NCI-H1048 (cell line): Measurements from ENCODE around the gene ANKRD11.
"Not testable (repeated sequence)": the region's sequence is repeated elsewhere in the genome, so short reads cannot be mapped to it uniquely, and the experiment has no call there.

ENCODE experiments used
- DNase-seq: peaks from one replicate; lab custom pipeline; 2025; lab: John Stamatoyannopoulos, UW

Gene ANKRD11

DNA sequence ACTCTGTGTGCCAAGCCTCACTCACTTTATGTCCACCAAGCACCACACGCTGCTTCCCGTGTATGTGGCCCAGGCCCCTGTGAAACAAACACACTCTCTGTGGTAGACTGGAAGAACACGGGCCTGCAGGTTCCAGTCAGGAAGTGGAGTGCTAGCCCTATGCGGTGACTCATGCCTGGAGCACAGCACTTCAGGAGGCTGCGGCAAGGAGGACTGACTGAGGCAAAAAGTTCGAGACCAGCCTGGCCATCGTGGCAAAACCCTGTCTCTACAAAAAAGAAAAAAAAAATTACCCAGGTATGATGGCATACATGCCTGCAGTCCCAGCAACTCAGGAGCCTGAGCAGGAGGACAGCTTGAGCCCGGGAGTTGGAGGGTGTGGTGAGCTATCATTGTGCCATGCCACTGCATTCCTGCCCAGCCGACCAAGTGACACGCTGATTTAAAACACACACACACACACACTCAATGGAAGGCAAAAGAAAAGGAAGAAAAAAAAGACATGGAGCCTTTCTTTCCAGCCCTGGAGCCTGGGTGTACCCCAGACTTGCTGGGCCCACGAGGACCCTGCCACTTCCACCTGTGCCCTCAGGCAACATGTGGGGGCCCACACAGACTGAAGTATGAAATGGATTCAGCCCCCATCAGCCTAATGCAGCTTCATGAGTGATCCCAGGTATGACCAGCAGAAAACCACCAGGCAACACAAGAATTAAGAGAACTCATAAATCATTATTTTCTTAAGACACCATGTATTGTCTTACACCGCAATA lies 126.6 kb downstream of the ANKRD11 start:
- no peak for DNase-seq

DNA sequence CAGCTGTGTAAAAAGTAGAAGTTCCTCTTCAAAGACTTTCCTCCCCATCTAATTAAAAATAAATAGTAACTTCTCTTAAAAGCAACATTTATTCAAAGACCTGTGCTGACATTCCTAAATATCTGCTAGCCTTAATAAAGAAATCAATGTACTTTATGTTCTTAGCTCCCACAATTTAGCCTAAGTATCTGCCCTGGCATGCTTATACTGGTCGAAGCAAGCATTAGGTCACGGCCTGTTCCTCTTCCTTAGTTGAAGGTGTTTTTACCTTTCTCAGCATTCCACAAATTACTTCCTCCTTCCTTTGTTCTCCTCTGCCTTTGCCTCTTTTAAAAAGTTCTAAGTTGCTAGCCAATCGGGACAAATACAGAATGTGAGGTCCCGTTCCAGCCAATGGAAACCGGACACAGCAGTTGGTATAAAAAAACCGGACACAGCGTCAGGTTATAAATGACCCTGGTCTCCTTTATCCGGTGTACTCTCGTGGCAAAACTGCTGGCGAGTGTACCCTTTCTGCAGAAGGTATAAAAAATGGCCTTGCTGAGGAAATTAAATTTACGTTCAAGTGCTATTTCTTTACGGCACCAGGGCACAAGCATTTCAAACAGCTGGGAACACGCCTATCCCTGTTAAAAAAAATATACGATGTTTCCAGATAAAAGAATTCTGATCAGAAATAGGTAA lies 127.7 kb downstream of the ANKRD11 start:
- not testable (repeated sequence) for DNase-seq

DNA sequence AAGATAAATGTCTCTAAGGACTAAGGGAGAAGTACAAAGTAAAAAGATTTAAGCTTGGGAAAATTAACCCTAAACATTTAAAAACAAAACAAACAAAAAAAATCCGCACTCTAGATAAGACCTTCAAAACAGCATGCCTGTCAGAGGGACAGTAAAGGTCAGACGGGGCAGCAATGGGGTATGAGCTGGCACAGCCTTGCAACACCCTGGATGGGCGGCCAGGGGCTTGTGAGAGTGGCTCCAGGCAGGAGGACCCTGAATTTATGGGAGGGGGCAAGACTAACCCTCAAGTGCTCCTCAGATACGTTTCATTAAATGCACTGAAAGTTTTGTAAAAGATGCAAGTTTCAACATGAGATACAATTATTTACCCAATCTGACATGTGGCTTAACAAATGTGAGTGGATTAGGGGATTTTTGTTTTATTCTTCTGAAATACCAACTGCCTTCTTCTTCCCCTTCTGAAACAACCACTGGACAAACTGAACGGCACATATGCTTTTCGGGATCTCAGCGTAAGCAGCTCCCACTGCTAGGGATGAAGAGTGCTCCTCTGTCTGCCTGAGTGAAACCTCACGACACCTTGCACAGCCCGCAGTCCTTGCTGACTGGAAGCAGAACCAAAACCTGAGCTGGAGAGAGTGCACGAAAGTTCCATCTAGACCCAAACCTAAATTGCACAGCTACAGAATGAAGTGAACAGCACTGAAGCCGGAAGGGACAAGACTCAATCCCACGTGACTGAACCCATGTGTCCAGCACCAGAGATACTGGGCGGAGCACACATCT lies 128.4 kb downstream of the ANKRD11 start:
- no peak for DNase-seq

DNA sequence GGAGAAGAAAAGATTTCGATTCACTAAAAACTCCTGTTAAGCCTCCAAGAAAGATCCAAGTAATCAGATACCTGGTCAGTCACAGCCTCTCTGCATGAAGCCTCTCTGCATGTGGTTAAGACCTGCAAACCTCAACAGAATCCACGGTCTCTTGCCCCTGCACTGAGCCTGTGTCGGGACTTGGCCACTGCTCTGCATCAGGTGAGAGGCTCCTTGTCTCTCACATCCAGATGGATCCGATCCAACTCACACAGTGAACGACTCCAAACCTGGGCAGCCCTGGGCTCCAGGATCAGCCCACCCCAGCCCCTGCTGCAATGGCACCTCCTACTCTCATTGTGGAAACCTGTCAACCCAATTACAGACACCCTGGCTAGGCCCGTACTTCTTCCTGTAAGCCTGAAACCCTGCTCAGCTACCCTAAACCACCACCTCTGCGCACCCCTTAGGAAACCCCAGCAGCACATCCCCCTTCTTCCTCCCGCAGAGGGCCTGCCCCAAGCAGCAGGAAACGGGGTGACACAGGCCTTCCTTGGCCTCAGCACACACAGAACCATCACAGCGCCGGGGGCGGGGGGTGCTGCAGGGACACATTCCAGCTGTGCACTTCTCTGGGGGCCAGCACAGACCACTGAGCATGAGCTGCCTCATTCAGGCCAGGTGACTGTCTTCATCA lies 129.5 kb downstream of the ANKRD11 start:
- no peak for DNase-seq

DNA sequence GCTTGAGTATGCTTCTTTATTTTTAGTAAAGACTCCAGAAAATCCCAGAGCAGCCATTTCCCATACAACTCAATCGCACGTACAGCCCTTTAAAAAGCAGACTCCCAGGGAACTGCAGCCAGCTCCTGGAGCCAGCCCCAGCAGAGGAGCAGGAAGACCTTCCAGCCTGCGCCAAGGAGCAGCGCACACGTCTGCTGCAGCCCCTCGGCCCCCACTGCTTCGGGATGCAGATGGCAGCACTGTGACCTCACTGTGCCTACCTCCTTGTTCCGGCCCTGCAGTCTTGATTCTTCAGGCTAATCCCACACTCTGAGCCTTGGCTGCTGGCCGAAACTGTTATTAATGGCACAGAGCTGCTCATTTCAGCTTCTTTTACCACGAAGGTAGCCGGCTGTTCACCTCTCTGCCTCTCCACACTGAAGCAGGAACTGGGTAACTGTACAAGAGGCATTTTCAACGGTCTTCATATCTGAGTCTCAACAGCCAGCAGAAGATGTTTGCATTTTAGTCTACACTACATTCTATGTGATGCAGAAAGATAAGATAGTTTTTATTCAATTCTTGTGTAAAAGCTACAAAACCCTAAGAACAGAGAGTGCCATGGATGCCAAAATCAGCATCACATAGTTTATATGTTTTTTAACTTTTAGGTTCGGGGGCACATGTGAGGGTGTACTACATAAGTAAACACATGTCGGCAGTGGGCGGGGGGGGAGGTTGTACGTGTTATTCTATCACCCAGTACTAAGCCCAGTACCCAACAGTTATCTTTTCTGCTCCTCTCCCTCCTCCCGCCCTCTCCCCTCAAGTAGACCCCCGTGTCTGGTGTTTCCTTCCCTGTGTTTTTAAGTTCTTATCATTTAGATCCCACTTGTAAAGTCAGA lies 130.9 kb downstream of the ANKRD11 start:
- DNase-seq, result no peak

DNA sequence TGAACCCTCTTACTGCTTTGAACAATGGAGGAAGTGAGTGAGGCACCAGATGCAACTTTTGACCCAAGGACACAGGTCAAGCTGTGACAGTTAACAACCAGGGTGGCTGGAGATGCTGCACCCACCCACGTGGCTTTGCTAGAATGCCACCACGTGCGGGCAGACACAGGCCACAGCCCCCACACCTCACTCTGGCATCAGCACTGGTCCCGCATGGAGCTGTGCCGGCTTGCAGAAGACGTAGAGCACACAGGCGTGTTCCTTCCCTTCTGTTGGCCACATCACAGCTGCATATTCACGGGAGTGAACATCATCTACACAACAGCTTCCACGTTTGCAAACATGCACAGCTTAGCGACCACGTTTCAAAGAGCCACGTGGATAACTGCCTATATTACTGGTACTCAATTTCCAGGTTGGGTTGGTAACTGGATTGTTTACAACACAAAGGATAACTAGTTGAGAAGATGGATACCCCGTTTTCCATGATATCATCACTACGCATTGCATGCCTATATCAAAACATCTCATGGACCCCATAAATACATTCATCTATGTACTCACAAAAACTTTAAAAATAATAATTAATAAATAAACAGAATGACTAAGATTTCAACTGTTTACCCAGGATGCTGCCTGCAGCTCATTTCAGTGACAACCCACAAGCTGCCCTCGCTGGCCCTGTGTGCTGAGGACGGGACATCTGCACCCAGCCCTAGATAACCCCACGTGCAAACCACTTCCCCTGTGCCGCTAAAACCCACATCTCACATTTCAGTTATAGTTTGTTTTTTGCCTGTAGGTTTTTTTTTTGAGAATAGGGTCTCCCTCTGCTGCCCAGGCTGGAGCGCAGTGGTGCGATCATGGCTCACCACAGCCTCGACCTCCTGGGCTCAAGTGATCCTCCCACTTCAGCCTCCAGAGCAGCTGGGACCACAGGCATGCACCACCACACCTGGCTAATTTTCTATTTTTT lies 132.0 kb downstream of the ANKRD11 start:
- DNase-seq, result no peak

DNA sequence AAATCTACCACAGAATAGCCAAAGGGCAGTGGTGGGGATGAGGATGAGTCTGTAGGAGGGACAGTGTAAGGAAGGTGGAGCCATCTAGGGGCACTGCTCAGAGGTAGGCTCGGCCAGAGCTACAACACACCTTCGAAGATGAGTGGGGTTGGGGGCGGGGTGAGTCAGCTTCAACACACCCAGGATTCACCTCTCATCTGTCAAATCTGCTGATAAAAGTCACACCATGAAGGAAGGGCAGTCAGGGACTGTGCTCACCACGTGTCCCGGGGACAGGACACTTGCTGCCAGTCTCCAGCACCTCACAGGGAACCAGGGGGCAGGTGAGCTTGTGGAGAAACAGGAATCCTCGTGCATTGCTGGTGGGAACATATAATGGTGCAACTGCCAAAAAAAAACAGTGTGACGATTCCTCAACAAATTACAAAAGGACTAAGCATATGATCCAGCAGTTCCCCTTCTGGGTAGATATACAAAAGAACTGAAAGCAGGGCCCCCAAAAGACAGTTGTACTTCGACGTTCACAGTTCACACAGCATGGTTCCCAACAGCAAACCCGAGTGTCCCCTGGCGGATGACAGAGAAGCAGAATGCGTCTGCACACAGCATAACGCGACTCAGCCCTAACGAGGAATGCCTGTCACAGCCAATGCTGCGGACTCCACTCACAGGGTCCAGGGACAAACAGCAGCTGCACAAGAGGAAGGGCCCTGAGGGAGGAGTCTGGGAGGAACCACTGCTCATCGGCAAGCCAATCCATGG lies 133.1 kb downstream of the ANKRD11 start:
- no peak for DNase-seq

DNA sequence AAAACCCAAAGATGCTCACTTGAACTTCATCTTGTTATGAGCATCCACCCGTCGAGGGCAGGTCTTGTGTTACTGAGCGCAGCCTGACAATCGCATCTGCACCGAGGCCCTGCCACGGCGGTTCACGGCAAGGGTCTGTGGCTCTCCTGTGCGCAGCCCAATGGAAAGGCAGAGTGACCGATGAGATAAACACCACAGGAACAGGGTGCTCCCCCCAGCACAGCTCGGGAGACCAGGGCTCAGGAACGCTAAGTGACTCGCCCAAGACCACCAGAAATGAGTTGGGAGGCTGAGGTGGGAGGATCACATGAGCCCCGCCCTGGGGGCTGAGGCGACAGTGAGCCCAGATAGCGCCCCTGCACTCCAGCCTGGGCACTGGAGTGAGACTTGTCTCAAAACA lies 134.7 kb downstream of the ANKRD11 start:
- DNase-seq, result no peak

DNA sequence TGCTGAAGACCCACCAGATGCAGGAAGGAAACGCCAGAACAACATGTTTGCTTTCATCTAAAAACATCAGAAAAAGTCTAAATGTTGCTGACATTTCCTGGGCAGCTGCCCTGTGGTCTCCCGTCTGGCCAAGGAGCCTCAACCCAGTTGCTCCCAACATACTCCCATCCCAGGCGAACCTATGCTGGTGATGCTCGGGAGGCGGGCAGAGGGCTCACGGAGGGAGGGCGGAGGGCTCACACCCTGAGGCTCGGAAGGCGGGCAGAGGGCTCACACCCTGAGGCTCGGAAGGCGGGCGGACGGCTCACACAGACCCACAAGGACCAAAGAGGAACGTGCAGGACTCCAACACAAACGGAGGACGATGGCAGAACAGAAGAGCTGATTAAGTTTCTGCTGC lies 135.4 kb downstream of the ANKRD11 start:
- DNase-seq, result no peak

DNA sequence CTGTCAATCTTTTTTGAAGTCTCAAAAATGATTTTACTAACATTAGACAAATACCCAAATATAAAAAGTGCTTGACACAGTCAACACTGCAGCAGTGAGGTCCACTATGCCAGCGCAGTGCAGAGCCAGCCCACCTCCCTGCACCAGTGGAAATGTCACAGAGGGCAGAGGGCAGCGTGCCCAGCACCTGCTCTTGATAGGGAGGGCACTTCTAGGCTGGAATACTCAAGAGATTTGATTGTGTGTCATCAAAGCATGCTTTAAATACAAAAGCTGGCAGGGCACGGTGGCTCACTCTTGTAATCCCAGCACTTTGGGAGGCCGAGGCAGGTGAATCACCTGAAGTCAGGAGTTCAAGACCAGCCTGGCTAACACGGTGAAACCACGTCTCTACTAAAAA lies 136.0 kb downstream of the ANKRD11 start:
- DNase-seq, result no peak

DNA sequence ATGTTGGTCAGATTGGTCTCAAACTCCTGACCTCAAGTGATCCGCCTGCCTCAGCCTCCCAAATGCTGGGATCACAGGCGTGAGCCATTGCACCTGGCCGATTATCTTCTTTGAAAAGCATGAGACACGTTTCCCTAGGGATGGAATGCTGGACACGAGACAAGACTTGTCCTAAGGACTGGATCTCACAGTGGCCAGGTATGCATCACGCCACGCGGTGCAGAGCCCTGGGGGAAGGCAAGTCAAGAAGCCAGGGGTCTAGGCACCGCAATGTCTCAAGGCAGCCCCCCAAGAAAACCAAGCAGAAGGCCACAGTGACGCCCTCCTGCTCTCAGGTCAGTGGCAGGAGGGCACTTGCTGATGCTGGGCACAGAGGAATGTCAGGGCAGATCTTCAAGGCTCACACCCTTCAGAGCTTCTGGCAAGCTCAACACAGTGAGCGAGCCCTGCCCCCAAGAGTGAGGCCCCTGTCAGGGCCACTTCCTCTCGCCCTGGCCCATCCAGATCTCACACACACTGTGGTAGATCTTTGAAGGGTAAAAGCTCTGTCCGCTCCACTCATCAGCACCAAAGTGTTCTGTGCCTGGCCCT lies 138.2 kb downstream of the ANKRD11 start:
- DNase-seq, result no peak

DNA sequence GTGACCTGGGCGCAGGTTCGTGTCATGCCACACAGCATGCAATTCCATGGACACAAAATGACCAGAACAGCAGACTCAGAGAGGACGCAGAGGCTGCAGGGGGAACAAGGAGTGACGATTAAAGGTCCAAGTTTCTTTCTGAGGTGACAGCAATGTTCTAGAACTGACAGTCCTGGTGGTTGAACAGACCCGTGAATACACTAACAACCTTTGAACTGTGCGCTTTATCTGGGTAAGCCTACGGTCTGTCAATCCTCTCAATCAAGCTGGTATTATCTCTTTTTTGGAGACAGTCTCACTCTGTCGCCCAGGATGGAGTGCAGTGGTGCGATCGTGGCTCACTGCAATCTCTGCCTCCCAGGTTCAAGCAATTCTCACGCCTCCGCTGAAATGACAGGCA lies 138.7 kb downstream of the ANKRD11 start:
- no peak for DNase-seq

DNA sequence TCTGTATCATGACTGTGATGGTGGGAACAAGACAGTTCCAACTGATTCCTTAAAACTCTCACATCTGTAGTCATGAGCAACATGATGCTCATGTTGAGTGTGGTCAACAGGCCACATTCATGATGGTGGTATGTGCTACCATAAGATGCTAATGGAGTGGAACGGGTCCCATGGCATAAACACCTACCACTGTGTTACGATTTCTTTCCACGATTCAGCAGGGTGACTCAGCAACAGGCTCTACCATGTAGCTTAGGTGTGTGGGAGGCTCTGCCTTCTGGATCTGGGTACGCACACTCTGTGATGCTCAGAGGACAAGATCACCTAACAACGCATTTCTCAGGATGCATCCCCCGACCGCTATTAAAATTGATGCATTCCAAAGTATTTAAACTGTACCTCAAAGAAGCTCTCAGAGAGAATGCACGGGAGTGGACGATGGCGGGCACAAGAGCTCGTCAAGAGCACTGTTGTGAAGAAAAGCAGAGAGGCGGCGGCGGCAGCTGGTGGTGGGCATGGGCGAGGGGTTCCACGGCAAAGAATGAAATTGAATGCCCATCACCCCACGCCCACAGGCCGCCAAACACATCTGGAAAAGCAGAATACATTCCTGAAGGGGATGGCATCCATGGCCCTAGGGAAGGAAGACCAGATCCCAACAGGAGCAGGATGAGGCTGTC lies 139.5 kb downstream of the ANKRD11 start:
- no peak for DNase-seq

DNA sequence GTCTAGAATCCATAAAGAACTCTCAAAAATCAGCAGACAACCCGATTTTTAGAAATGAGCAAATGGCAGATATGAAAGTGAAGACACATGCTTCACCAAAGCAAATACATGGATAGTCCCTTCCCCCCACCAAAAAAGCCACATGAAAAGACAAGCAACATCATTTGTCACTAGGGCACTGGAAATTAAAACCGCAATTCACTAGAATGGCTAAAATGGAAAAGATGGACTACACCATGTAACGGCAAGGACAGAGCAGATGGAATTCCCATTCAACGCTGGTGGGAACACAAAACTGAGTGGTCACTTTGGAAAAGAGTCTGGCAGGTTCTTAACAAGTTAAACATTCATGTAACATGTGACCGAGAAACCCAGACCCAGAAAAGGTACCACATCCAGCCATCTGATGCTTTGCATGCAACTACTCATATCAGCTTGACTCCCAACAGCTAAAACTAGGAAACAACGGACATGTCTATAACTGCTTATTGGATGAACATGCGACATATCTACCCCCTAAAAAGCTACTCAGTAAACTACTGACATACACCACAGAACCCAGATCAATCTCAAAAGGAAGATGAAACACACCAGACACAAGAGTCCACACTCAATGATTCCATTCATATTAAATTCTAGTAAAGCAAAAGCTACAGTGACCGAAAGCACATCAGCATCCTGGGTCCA lies 140.3 kb downstream of the ANKRD11 start:
- no peak for DNase-seq

DNA sequence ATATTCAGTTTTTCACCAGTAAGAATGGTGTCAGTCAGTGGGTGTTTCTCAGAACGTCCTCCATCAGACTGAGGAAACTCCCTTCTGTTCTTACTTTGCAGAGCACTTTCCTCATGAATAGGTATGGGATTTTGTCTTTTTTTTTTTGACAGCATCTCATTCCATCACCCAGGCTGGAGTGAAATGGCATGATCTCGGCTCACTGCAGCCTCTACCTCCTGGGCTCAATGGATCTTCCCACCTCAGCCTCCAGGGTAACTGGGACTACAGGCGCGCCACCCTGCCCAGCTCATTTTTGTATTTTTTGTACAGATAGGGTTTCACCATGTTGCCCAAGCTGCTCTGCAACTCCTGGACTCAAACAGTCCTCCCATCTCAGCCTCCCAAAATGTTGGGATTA lies 142.6 kb downstream of the ANKRD11 start:
- no peak for DNase-seq

DNA sequence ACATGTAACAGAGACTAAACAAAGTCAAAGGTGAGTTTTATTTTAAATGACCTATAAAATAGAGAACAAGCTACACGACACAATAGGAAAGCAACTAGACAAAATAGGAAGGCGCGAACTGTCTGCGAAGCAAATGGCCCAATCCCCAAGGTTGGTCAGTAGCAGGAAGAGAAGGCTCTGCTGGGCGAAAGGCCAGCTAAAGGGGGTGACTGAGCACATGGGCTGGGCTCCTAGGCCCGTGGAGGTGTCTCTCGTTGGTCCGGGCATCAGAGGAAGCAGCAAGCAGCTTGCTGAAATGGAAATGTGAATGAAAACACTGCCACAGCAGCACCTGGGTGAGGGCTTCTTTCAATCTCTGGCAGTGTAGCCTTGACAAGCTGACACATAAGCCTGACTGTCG lies 143.5 kb downstream of the ANKRD11 start:
- DNase-seq, result no peak

DNA sequence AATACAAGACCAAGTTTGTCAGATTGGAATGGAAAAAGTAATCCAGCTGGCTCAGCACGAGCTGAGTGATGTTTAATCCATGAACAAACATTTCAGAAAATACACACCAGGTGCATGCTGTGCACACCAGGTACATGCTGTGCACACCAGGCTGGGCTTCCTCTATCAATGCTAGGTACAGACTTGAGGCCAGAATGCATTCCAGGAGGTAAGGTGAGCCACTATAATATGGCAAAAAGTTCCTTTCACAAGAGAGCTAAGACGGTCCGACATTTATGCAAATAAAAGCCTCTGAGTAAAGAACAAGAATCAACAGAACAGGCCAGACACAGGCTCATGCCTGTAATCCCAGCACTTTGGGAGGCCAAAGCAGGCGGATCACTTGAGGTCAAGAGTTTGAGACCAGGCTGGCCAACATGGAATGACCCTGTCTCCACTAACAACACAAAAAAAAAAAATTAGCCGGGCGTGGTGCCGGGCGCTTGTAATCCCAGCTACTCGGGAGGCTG lies 144.7 kb downstream of the ANKRD11 start:
- no peak for DNase-seq
